Stomach (tissue), 4 donors: Measurements from ENCODE around the gene CXCR5.

Experiments used
- CTCF ChIP-seq, 7 experiments: fragments of 450-650 bp in 4 of 7; fragments of 200-600 bp in 3 of 7; sonication (generic) in 3 of 7; IDR thresholded peaks; one replicate each; pipeline ENCODE4 v1.5.1; 2016 to 2019; ENCODE audit warnings: antibody characterized with exemption in 7 of 7, control low read depth in 2 of 7, mild to moderate bottlenecking in 1 of 7
- POLR2A ChIP-seq, 4 donors: fragments of 450-650 bp; IDR thresholded peaks; one replicate each; pipeline ENCODE4 v1.6.1; 2016; ENCODE audit warnings: antibody characterized with exemption in 4 of 4, control low read depth in 2 of 4, mild to moderate bottlenecking in 1 of 4, moderate library complexity in 1 of 4
- POLR2AphosphoS5 ChIP-seq, 3 donors: sonication (generic); formaldehyde crosslinking; IDR thresholded peaks; one replicate each; pipeline ENCODE4 v1.6.1; 2016; ENCODE audit warnings: antibody characterized with exemption in 3 of 3

GRCh38 chr11:118885831-118886565, 2.3 kb downstream of the CXCR5 start:
- TF ChIP-seq CTCF (IDR thresholded peaks at IDR 0.05) (no peak), POLR2AphosphoS5 (IDR thresholded peaks at IDR 0.05) (no peak), POLR2A (IDR thresholded peaks at IDR 0.05) (no peak)
